AG09319 (cell line): Measurements from ENCODE around the gene GADD45GIP1.

Experiments used
- DNase-seq: peaks from one replicate; pipeline ENCODE4 v3.0.0-alpha.2; 2010; ENCODE audit warnings: low read depth; ENCODE audit errors: extremely low read depth
- TF ChIP-seq, protein P1 (sequence below): IDR thresholded peaks from 2 replicates; pipeline ENCODE4 v1.5.1; 2011; ENCODE audit warnings: low read depth, mild to moderate bottlenecking, inconsistent platforms, low read length, moderate library complexity

Gene GADD45GIP1

GRCh38 chr19:13001502-13002165 is 44.6 kb upstream of the GADD45GIP1 start:
- DNase-seq: no peak
- TF ChIP-seq, protein P1, sequence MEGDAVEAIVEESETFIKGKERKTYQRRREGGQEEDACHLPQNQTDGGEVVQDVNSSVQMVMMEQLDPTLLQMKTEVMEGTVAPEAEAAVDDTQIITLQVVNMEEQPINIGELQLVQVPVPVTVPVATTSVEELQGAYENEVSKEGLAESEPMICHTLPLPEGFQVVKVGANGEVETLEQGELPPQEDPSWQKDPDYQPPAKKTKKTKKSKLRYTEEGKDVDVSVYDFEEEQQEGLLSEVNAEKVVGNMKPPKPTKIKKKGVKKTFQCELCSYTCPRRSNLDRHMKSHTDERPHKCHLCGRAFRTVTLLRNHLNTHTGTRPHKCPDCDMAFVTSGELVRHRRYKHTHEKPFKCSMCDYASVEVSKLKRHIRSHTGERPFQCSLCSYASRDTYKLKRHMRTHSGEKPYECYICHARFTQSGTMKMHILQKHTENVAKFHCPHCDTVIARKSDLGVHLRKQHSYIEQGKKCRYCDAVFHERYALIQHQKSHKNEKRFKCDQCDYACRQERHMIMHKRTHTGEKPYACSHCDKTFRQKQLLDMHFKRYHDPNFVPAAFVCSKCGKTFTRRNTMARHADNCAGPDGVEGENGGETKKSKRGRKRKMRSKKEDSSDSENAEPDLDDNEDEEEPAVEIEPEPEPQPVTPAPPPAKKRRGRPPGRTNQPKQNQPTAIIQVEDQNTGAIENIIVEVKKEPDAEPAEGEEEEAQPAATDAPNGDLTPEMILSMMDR: no peak

- DNase-seq: no peak
- TF ChIP-seq, protein P1: no peak
Measured at GRCh38 chr19:13001166-13001501, 44.1 kb upstream of the GADD45GIP1 start.

DNA sequence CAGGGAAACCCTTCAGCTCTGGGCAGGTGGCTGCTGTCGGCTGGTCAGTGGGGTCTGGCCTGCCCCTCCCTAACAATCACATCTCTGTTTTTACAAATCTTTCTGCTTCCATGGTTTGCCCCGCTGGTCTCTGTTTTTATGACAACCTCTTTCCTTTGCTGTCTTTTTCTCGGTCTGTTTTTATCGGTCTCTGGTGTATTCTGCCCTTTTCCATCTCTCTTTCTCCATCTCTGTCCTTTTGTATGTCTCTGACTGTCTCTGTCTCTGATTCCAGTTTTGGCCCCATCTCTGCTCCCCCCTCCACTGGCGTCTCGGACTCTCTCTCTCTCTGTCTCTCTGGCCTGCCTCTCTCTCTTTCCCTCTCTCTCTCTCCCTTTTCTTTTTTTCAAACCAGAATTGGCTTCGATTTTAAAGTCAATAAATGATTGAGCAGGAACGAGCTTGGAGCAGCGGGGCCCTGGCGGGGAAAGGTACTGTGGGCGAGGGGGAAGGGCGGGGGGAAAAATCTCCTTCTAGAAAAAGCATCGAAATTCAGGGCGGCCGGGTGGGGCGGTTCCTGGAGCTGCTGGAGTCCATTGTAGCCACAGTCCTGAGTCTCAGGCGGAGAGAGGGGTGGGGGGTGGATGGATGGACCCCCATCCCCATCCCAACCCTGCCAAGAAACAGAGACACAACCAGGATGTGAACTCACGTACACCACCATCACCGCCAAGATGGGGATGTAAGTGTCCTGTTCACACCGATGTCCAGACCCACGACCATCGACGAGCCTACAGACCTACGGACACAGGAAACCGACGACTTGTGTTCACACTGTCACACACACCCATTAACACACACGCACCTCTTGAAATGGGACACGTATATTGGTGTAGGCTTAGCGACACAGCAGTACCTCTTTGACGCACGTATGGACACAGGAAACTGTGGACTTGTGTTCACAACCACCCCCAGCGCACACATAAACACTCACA is 41.2 kb upstream of the GADD45GIP1 start:
- TF ChIP-seq, protein P1: no peak

GRCh38 chr19:12997179-12997966 is 40.4 kb upstream of the GADD45GIP1 start:
- TF ChIP-seq, protein P1: no peak
- no peak for DNase-seq

More for the DNA sequence above, 41.2 kb upstream of the GADD45GIP1 start:
- DNase-seq: no peak

- no peak for DNase-seq
- TF ChIP-seq, protein P1: no peak
Measured at GRCh38 chr19:12996406-12997094, 39.5 kb upstream of the GADD45GIP1 start.

DNA sequence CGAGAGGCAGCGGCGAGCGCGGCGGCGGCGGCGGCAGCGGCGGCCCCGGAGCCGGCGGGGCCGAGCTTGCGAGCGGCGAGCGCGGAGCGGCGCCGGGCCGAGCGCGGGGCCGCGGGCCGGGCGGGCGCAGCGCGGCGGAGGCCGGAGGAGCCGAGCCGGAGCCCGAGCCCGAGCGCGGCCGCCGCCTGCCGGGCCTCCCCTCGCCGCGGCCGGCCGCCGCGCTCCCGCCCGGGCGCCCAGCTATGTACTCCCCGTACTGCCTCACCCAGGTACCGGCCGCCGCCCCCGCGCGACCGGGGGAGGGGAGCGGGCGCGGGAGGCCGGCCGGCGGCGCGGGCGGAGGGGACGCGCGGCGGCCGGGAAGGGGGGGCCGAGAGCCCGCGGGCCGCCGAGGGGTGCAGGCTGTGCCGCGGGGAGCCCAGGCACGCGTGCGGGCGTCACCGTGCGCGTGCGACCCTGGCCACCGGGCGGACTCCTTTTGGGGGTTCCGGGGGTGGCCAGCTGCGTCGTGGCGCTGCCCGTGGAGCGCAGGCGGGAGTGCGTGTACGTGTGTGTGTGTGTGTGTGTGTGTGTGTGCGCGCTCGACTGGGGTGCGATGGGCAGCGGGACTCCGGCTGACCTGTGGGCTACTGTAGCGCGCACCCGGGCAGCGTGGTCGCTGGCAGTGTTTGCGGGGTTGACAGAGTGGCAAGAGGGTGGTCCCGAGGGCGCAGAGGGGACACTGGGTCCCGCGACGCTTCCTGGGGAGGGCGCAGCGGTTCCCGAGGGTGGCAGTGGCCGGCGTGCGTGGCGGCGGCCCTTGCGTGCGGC is 38.8 kb upstream of the GADD45GIP1 start:
- DNase-seq: no peak
- TF ChIP-seq, protein P1: no peak
